CD4-positive, alpha-beta T cell (primary cell): ENCODE data around the gene DEPDC7. TPM values are rescaled to one million over a fixed set of nuclear protein-coding genes. Genes with fewer than 3 reads are reported as not detected.

Source experiments
- ATAC-seq: fragments of 200-7000 bp; cut with Tn5 transposase; one replicate; pipeline ENCODE4 v1.10.0; 2022; ENCODE audit warnings: mild to moderate bottlenecking; ENCODE audit not compliant: poor library complexity
- CTCF ChIA-PET: fragments of 350-600 bp; sonication (Branson Sonifier 250); formaldehyde crosslinking; loops from one replicate; lab custom pipeline; 2021; ENCODE audit warnings: antibody characterized with exemption, inconsistent platforms; lab: Charles Lee
- POLR2A ChIA-PET: fragments of 350-600 bp; sonication (Branson Sonifier 250); formaldehyde crosslinking; loops from one replicate; lab custom pipeline; 2021; ENCODE audit warnings: antibody characterized with exemption, inconsistent platforms; lab: Charles Lee
- DNase-seq, 14 experiments: peaks; one replicate each; pipeline ENCODE4 v3.0.0-alpha.2; 2013 to 2020; ENCODE audit warnings: mixed read lengths in 2 of 14
- H3K27ac ChIP-seq, 2 donors: one replicate each; pipeline versions ENCODE4 v1.5.1 to v1.7.0; 2013; ENCODE audit warnings: low read length in 2 of 2, low read depth in 1 of 2, mild to moderate bottlenecking in 1 of 2
- H3K27me3 ChIP-seq, 2 experiments: 1 replicate in 1 of 2; 2 replicates in 1 of 2; pipeline versions ENCODE4 v1.6.1 to v1.7.0; 2013; ENCODE audit warnings: low read length in 2 of 2, control low read depth in 1 of 2, mild to moderate bottlenecking in 1 of 2, moderate library complexity in 1 of 2; ENCODE audit not compliant: insufficient read depth in 2 of 2, control insufficient read depth in 1 of 2
- H3K36me3 ChIP-seq: one replicate; pipeline ENCODE4 v1.6.1; 2013; ENCODE audit warnings: low read length, control low read depth; ENCODE audit not compliant: insufficient read depth
- H3K4me1 ChIP-seq: one replicate; pipeline ENCODE4 v1.6.1; 2013; ENCODE audit warnings: low read length, control low read depth; ENCODE audit not compliant: insufficient read depth
- H3K4me3 ChIP-seq: one replicate; pipeline ENCODE4 v1.5.1; 2013; ENCODE audit warnings: mild to moderate bottlenecking, low read length, moderate library complexity
- H3K9me3 ChIP-seq, 2 experiments: 1 replicate in 1 of 2; 2 replicates in 1 of 2; pipeline versions ENCODE4 v1.6.1 to v1.7.0; 2013; ENCODE audit warnings: low read length in 2 of 2, mild to moderate bottlenecking in 2 of 2, control low read depth in 1 of 2, moderate library complexity in 1 of 2; ENCODE audit not compliant: control insufficient read depth in 1 of 2, insufficient read depth in 1 of 2
- H3K27ac Mint-ChIP-seq: one replicate; pipeline ENCODE4 v1.8.0; 2020; ENCODE audit warnings: mixed read lengths
- H3K27me3 Mint-ChIP-seq: one replicate; pipeline ENCODE4 v1.8.0; 2021; ENCODE audit warnings: mixed read lengths
- H3K36me3 Mint-ChIP-seq: one replicate; pipeline ENCODE4 v1.8.0; 2021; ENCODE audit warnings: low read depth, mixed read lengths
- H3K4me1 Mint-ChIP-seq: one replicate; pipeline ENCODE4 v1.8.0; 2021; ENCODE audit warnings: low read depth, mixed read lengths
- H3K4me3 Mint-ChIP-seq: one replicate; pipeline ENCODE4 v1.8.0; 2020; ENCODE audit warnings: mild to moderate bottlenecking, mixed read lengths
- H3K9me3 Mint-ChIP-seq: one replicate; pipeline ENCODE4 v1.8.0; 2020; ENCODE audit warnings: mixed read lengths
- CTCF ChIP-seq: fragments of 200-600 bp; IDR thresholded peaks from one replicate; pipeline ENCODE4 v1.8.0; 2022; ENCODE audit warnings: antibody characterized with exemption, mild to moderate bottlenecking
- intact Hi-C, 2 experiments: fragments of 100-400 bp; cut with DNase I in 1 of 2; cut with micrococcal nuclease in 1 of 2; formaldehyde crosslinking; loops; one replicate each; pipeline versions ENCODE4 v1.15.1 to v1.9.0; 2023 to 2025; cut with DNase I, micrococcal nuclease
- total RNA-seq, 174 experiments: library from RNA in 2 of 174; stranded (reverse) in 2 of 174; gene quantifications; one replicate each; pipeline ENCODE4 v1.2.3 and lab custom pipeline; 2021 to 2026

Gene DEPDC7
- total RNA-seq, 2 experiments from 2014 or later, result 2.9 to 3.1 TPM

- Histone ChIP-seq H3K9me3 (peaks cover 0 to 5% of the 10 kb centered on the region in 2 experiments), H3K27ac (no peak overlapping the region), H3K36me3 (no peaks in the 10 kb centered on the region), H3K27me3 (peaks cover 12 to 15% of the 10 kb centered on the region in 2 experiments), H3K4me3 (no peak overlapping the region), H3K4me1 (peaks cover 17% of the 10 kb centered on the region)
- H3K27ac Mint-ChIP-seq, result no peak overlapping the region
- DNase-seq (no peak), ATAC-seq (no peak)
- CTCF ChIA-PET, result no interaction called here
- H3K4me3 Mint-ChIP-seq, result peak overlapping the region; percentile 39
- no peaks in the 10 kb centered on the region for H3K36me3 Mint-ChIP-seq
- H3K27me3 Mint-ChIP-seq, result peaks cover 10% of the 10 kb centered on the region
- H3K4me1 Mint-ChIP-seq, result peaks cover 54% of the 10 kb centered on the region
- intact Hi-C loops, result loop anchor here (2.0 to 10.0 kb wide), 2 partner anchors 19 to 123 kb away; partner anchors contain the start of gene QSER1 (in 1 of the 2)
- no peak for TF ChIP-seq CTCF
- POLR2A ChIA-PET, result interaction anchor here (0.9 kb wide), 1 partner anchor 43 kb away, joined by 3 read pairs; no protein-coding TSS in a partner anchor
- H3K9me3 Mint-ChIP-seq, result no peaks in the 10 kb centered on the region
Measured at GRCh38 chr11:33017478-33017877, 1.8 kb downstream of the DEPDC7 start.

DNA sequence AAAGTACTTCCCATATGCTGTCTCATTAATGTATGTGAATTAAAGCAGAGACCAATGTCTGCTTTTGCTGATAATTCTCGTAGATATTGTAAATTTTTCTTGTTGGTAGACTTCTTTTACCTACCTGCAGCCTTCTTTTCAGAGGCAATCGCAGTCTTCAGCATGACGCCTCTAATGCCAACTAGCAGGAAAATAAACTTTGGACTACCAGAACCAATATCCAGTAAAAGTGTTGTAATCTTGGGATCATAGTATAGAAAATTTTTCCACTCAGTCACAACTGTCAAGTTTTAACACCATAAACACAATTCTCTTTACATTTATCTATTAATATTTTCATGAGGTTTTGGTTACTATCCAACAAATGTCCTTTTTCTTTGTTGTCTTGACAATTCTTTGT lies 2.3 kb downstream of the DEPDC7 start:
- peaks cover 15% of the 10 kb centered on the region for H3K4me1 ChIP-seq
- intact Hi-C loops, result loop anchor here (2.0 to 10.0 kb wide), 2 partner anchors 19 to 123 kb away; partner anchors contain the start of gene QSER1 (in 1 of the 2)
- Mint-ChIP-seq H3K27ac (no peak overlapping the region), H3K4me3 (peak overlapping the region; percentile 39), H3K4me1 (peaks cover 51% of the 10 kb centered on the region), H3K27me3 (peaks cover 10% of the 10 kb centered on the region), H3K9me3 (no peaks in the 10 kb centered on the region), H3K36me3 (no peaks in the 10 kb centered on the region)
- H3K36me3 ChIP-seq, result no peaks in the 10 kb centered on the region
- ChIA-PET CTCF (no interaction called here), POLR2A (no interaction called here)
- no peak overlapping the region for H3K27ac ChIP-seq
- no peak for TF ChIP-seq CTCF
- peaks cover 0 to 5% of the 10 kb centered on the region in 2 experiments for H3K9me3 ChIP-seq
- ATAC-seq (no peak), DNase-seq (no peak)
- no peak overlapping the region for H3K4me3 ChIP-seq
- peaks cover 12 to 15% of the 10 kb centered on the region in 2 experiments for H3K27me3 ChIP-seq

DNA sequence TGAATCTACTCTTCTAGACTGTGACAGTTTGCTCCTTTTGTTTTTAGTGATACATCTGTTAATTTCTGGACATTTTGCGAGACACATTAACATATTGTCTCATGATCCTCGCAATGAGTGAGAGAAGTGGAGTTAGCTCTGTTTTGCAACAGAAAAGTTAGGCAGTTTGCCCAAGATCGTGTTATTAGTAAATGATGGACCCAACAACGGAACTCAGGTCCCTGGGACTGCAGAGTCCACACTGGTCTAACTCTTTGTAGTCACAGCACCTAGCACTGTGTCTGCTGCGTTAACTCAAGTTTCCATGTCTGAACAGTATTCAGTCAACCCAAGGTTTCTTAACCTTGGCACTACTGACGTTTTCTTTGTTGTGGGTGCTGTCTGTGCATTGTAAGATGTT lies 3.2 kb downstream of the DEPDC7 start:
- TF ChIP-seq CTCF, result no peak
- Mint-ChIP-seq H3K36me3 (no peaks in the 10 kb centered on the region), H3K27ac (no peak overlapping the region), H3K4me3 (no peak overlapping the region), H3K4me1 (peaks cover 42% of the 10 kb centered on the region), H3K9me3 (no peaks in the 10 kb centered on the region), H3K27me3 (peaks cover 10% of the 10 kb centered on the region)
- intact Hi-C loops, result loop anchor here in 1 of 2 experiments (10.0 kb wide), 1 partner anchor 124 kb away; the partner anchor contains the start of gene QSER1
- Histone ChIP-seq H3K9me3 (peaks cover 0 to 5% of the 10 kb centered on the region in 2 experiments), H3K27me3 (peaks cover 12 to 15% of the 10 kb centered on the region in 2 experiments), H3K27ac (no peak overlapping the region), H3K4me1 (peaks cover 15% of the 10 kb centered on the region), H3K4me3 (no peak overlapping the region), H3K36me3 (no peaks in the 10 kb centered on the region)
- CTCF ChIA-PET, result no interaction called here
- no peak for DNase-seq
- ATAC-seq, result no peak
- POLR2A ChIA-PET, result interaction anchor here (1.1 kb wide), 1 partner anchor 13 kb away, joined by 4 read pairs; no protein-coding TSS in a partner anchor
